ENCODE results near the gene SORCS2. TPM values are rescaled to one million over a fixed set of nuclear protein-coding genes. Genes with fewer than 3 reads are reported as not detected.

Gene SORCS2
- total and polyA plus RNA-seq, 7 donors = 0.18 to 1.5 (median 0.36) TPM

DNA sequence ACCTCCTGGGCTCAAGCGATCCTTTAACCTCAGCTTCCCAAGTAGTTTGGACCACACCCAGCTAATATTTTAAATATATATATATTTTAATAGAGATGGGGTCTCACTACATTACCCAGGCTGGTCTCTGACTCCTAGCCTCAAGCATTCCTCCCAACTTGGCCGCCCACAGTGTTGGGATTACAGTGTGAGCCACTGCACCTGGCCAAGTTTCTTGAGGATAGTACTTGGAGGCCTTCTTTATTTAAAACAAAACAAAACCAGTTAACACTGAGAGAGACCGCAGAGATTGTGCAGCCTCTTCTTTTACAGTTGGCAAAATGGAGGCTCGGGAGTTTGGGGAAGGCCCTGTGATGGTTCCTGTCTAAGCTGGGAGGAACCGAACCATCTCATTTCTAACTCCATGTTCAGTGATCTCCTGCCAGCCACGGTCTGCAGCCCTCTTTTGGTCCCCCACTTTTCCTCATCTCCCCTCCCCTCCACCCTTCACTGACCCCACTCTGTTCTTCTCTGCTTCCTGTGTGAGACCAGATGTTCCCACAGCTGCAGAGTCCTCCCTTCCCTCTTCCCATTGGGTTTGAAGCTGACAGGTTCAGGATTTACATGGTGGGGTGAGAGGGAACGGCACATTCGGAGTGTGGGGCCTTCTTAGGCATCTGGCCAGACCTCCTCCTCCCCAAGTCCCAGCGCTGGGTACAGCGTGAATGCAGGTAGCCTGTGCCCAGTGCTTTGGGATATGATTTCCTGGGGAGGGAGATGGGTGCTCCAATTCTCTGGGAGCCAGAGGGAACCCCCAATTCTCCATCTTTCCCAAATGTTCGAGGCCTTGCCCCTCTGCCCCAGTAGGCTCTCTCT lies 1.4 kb upstream of the SORCS2 start:
- TF ChIP-seq CTCF (IDR thresholded peaks at IDR 0.05) = no peak
- Histone ChIP-seq H3K27me3 (ENCODE audit: insufficient read depth in 3 of 3, low read length in 2 of 3) (peaks cover 0 to 38% (median 9%) of the 10 kb centered on the region in 3 donors), H3K4me3 (no peak overlapping the region), H3K27ac (no peak overlapping the region), H3K36me3 (ENCODE audit: insufficient read depth in 1 of 2, low read depth in 1 of 2) (no peaks in the 10 kb centered on the region), H3K9me3 (no peaks in the 10 kb centered on the region), H3K4me1 (peaks cover 3% of the 10 kb centered on the region)
- peak in 1 of 2 donors; percentile 47 for DNase-seq
- intact Hi-C loops (cut with DNase I) = loop anchor here (1.0 to 5.0 kb wide), 4 partner anchors 105 to 611 kb away; no protein-coding TSS in a partner anchor
- 89 to 92% (median 89%) methylated on average over 11 of the region's 11 CpGs for WGBS, 3 donors
- no peak for ATAC-seq

GRCh38 chr4:7191546-7192251 lies 639 bp upstream of the SORCS2 start:
- no peak for TF ChIP-seq CTCF (IDR thresholded peaks at IDR 0.05)
- H3K9me3 ChIP-seq = no peaks in the 10 kb centered on the region
- whole genome bisulfite sequencing, 3 donors = 64 to 73% (median 68%) methylated on average over 20 to 22 of the region's 22 CpGs
- peak in 3 of 4 donors; percentile 8 to 19 (median 9) for ATAC-seq
- H3K4me1 ChIP-seq = peaks cover 7% of the 10 kb centered on the region
- peak overlapping the region; percentile 18 for H3K4me3 ChIP-seq
- DNase-seq = peak in 1 of 2 donors; percentile 55
- intact Hi-C loops (cut with DNase I) = loop anchor here (1.0 to 5.0 kb wide), 4 partner anchors 105 to 611 kb away; no protein-coding TSS in a partner anchor
- H3K27ac ChIP-seq = no peak overlapping the region
- H3K36me3 ChIP-seq (ENCODE audit: insufficient read depth in 1 of 2, low read depth in 1 of 2) = no peaks in the 10 kb centered on the region
- peaks cover 0 to 38% (median 9%) of the 10 kb centered on the region in 3 donors for H3K27me3 ChIP-seq (ENCODE audit: insufficient read depth in 3 of 3, low read length in 2 of 3)

DNA sequence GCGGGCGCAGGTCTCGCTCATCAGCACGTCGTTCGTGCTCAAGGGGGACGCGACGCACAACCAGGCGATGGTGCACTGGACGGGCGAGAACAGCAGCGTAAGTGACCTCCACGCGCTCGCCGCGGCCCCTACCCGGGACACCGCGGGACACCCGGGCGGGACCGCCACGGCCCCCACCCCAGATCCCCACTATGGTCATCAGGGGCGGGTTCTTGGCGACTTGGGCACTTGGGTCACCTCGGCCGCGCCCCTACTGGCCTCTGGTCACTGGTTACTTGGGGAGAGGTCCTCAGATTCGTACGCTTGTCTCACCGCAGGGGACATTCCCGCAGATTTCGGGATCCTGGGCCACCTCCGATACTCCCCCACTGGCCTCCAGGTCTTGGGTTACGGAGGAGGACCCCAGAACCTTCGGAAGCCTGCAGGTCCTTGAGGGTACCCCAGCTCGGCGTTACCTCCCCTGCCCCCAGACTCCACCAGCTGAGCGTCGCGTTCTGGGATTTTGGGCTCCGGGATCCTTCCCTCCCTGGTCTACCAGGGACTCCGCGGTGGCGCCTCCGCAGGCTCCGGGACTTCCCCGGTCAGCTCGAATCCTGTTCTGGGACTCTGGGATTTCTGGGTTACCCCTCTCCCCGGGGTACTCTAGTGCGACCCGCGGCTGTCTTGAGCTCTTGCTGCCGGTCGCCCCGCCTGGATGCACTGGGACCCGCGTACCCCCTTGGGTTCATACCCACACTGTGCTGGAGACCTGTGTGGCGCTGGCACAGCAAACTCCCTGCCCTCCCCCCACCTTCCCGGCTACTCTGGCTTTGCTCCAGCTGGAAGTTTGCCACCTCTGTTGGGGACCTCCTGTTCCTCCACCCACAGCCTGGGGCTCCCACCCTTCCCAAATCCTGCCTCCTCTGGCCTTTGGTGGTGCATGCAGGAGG lies 956 bp downstream of the SORCS2 start:
- no peak overlapping the region for H3K27ac ChIP-seq
- 3 to 7% (median 3%) methylated on average over 40 to 62 of the region's 62 CpGs for WGBS, 3 donors

More for the DNA sequence above, 956 bp downstream of the SORCS2 start:
- no peaks in the 10 kb centered on the region for H3K9me3 ChIP-seq
- peak overlapping the region; percentile 60 for H3K4me3 ChIP-seq
- ATAC-seq = peak in 1 of 4 donors; percentile 22
- no peak for TF ChIP-seq CTCF (IDR thresholded peaks at IDR 0.05)
- peaks cover 0 to 46% (median 9%) of the 10 kb centered on the region in 3 donors for H3K27me3 ChIP-seq (ENCODE audit: insufficient read depth in 3 of 3, low read length in 2 of 3)
- intact Hi-C loops (cut with DNase I) = loop anchor here in 1 of 2 donors (5.0 kb wide), 1 partner anchor 609 kb away; no protein-coding TSS in a partner anchor
- DNase-seq = peak in 1 of 2 donors; percentile 61
- no peaks in the 10 kb centered on the region for H3K36me3 ChIP-seq (ENCODE audit: insufficient read depth in 1 of 2, low read depth in 1 of 2)
- H3K4me1 ChIP-seq = peaks cover 7% of the 10 kb centered on the region

Measured in psoas muscle (tissue), 8 donors.